Measurements from ENCODE around the gene FAM110A. TPM values are rescaled to one million over a fixed set of nuclear protein-coding genes. Genes with fewer than 3 reads are reported as not detected.

FAM110A gene
- total and polyA plus RNA-seq, 2 of the 8 experiments (the other 6 are each of a cell fraction or from before 2014, with no cell fraction given), result 10.1 to 10.9 TPM

DNA sequence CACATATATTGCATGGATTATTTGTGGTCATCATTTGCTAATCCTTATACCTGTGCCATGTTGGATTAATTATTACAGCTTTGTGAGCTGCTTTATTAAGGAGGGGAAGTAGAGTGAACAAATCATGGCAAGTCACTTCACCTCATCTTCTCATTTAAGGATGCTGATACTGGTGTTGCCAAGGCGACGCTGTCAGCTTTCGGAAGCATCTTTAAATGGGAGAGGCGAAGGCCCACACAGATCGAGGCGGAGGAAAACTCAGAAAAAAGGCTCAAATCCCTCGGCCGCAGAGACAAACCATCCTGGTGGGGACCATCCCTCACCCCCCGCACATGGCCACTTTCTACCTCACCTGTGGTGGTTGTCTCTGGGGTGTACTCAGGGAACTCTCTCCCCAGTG lies 34.8 kb downstream of the FAM110A start:
- H2BK12ac ChIP-seq (ENCODE audit: low read depth, low read length), result no peak overlapping the region
- H3K23ac ChIP-seq (ENCODE audit: insufficient read length), result no peak overlapping the region
- H2BK20ac ChIP-seq (ENCODE audit: low read length), result no peak overlapping the region
- no peak overlapping the region for H3K4me3 ChIP-seq (ENCODE audit: extremely low read depth in 1 of 4, insufficient read depth in 2 of 4, low read depth in 3 of 4, low read length in 4 of 4)
- no peak overlapping the region for H3K9ac ChIP-seq (replicated peaks in 1 of 4; ENCODE audit: extremely low read depth in 1 of 4, low read depth in 3 of 4, low read length in 3 of 4)
- H3K4ac ChIP-seq (replicated peaks; ENCODE audit: insufficient read length, low read depth, low read length), result no peak overlapping the region
- no peak overlapping the region for H4K5ac ChIP-seq (ENCODE audit: insufficient read length, low read depth, low read length)
- H3K4me2 ChIP-seq (ENCODE audit: insufficient read depth in 1 of 2, low read depth in 2 of 2, low read length in 2 of 2), result no peak overlapping the region
- no peak overlapping the region for H3K56ac ChIP-seq (replicated peaks; ENCODE audit: insufficient read length, low read depth, low read length)
- H3K27me3 ChIP-seq (replicated peaks in 1 of 4; ENCODE audit: control insufficient read depth in 3 of 4, extremely low read depth in 1 of 4, insufficient read depth in 3 of 4, low read length in 3 of 4), result no peaks in the 10 kb centered on the region; a peak in 3 of 7 replicates
- no peaks in the 10 kb centered on the region for H3K36me3 ChIP-seq (ENCODE audit: control insufficient read depth in 2 of 4, insufficient read depth in 4 of 4, low read length in 3 of 4)
- H3K18ac ChIP-seq (ENCODE audit: extremely low read depth, low read length), result no peak overlapping the region
- no peaks in the 10 kb centered on the region for H4K20me1 ChIP-seq (replicated peaks in 1 of 2; ENCODE audit: control insufficient read depth in 1 of 2, insufficient read depth in 2 of 2, low read length in 2 of 2)
- no peak overlapping the region for H3K14ac ChIP-seq (ENCODE audit: insufficient read length)
- no peak overlapping the region for H2AFZ ChIP-seq (ENCODE audit: low read length)
- H2AK5ac ChIP-seq (ENCODE audit: low read depth, low read length), result no peak overlapping the region
- H2BK120ac ChIP-seq (replicated peaks; ENCODE audit: low read depth, low read length), result no peak overlapping the region
- H3K79me1 ChIP-seq (ENCODE audit: low read depth, low read length), result no peaks in the 10 kb centered on the region
- no peak overlapping the region for H2BK15ac ChIP-seq (ENCODE audit: low read length)
- peaks cover 0 to 4% (median 0%) of the 10 kb centered on the region in 4 experiments; a peak in 3 of 7 replicates for H3K4me1 ChIP-seq (replicated peaks in 1 of 4; ENCODE audit: control insufficient read depth in 3 of 4, insufficient read depth in 4 of 4, low read length in 3 of 4)
- H3K23me2 ChIP-seq (ENCODE audit: low read depth, low read length), result no peaks in the 10 kb centered on the region
- no peaks in the 10 kb centered on the region for H3K79me2 ChIP-seq (ENCODE audit: control insufficient read depth in 1 of 2, insufficient read depth in 2 of 2, low read length in 2 of 2)
- H4K8ac ChIP-seq (ENCODE audit: extremely low read depth, insufficient read depth, low read length), result no peak overlapping the region
- H3K9me3 ChIP-seq (ENCODE audit: insufficient read depth in 2 of 2, low read depth in 1 of 2, low read length in 1 of 2), result no peaks in the 10 kb centered on the region
- DNase-seq (ENCODE audit: low read depth in 1 of 2, low spot score in 2 of 2) (no peak), FAIRE-seq (no peak)
- ChIA-PET POLR2A (ENCODE audit: partially characterized antibody) (no interaction called here), CTCF (ENCODE audit: partially characterized antibody) (interaction anchor here (0.7 kb wide), 1 partner anchor 19 kb away, joined by 3 read pairs; no protein-coding TSS in a partner anchor)
- H2BK5ac ChIP-seq (ENCODE audit: low read depth, low read length), result no peak overlapping the region
- H4K91ac ChIP-seq (replicated peaks; ENCODE audit: insufficient read length, low read length), result no peak overlapping the region
- no peak overlapping the region for H3K27ac ChIP-seq (ENCODE audit: low read depth, low read length)
- WGBS, 2 experiments (ENCODE audit: extremely low coverage in 1 of 2, insufficient coverage in 1 of 2, insufficient read length in 1 of 2, insufficient replicate concordance in 2 of 2, low coverage in 1 of 2, low lambda C conversion rate in 2 of 2, missing lambda C conversion rate in 1 of 2), result 80% methylated on average over 9 of the region's 9 CpGs; no CpG with 5 or more reads in 1 of the 2 experiments
- TF ChIP-seq SRF (IDR thresholded peaks at IDR 0.05; ENCODE audit: low read depth, low read length) (no peak), BCL11A (IDR thresholded peaks at IDR 0.05; ENCODE audit: low read depth in 2 of 2, low read length in 2 of 2) (no peak), PHF8 (conservative IDR thresholded peaks at IDR 0.05; ENCODE audit: low read depth, low read length) (no peak), BRCA1 (IDR thresholded peaks at IDR 0.05; ENCODE audit: low read depth, low read length) (no peak), ZNF274 (IDR thresholded peaks at IDR 0.05; ENCODE audit: borderline replicate concordance, extremely low read depth, low read length) (no peak), RAD21 (IDR thresholded peaks at IDR 0.05 in 1 of 2, conservative IDR thresholded peaks at IDR 0.05 in 1 of 2; ENCODE audit: low read depth in 2 of 2, low read length in 2 of 2) (no peak)
